BLaER1 (cell line): ENCODE data around the gene TBPL1.

Experiments
- H3K27ac ChIP-seq: shearing (Covaris generic); formaldehyde crosslinking; 2 replicates; pipeline ENCODE4 v1.8.1; 2022
- H3K27me3 ChIP-seq: shearing (Covaris generic); formaldehyde crosslinking; 2 replicates; pipeline ENCODE4 v1.8.1; 2022
- H3K36me3 ChIP-seq: shearing (Covaris generic); formaldehyde crosslinking; 2 replicates; pipeline ENCODE4 v1.8.1; 2022
- H3K4me1 ChIP-seq: shearing (Covaris generic); formaldehyde crosslinking; 2 replicates; pipeline ENCODE4 v1.8.1; 2022
- H3K4me2 ChIP-seq: shearing (Covaris generic); formaldehyde crosslinking; 2 replicates; pipeline ENCODE4 v1.8.1; 2022
- H3K4me3 ChIP-seq: shearing (Covaris generic); formaldehyde crosslinking; 2 replicates; pipeline ENCODE4 v1.8.1; 2022
- H3K9ac ChIP-seq: shearing (Covaris generic); formaldehyde crosslinking; 2 replicates; pipeline ENCODE4 v1.8.1; 2022
- H3K9me3 ChIP-seq: shearing (Covaris generic); formaldehyde crosslinking; 2 replicates; pipeline ENCODE4 v1.8.1; 2022
- H4K20me1 ChIP-seq: shearing (Covaris generic); formaldehyde crosslinking; 2 replicates; pipeline ENCODE4 v1.8.1; 2022
- Cebpa-rat ChIP-seq: shearing (Covaris generic); IDR thresholded peaks from 2 replicates; pipeline ENCODE4 v1.8.1; 2022

The TBPL1 gene

DNA sequence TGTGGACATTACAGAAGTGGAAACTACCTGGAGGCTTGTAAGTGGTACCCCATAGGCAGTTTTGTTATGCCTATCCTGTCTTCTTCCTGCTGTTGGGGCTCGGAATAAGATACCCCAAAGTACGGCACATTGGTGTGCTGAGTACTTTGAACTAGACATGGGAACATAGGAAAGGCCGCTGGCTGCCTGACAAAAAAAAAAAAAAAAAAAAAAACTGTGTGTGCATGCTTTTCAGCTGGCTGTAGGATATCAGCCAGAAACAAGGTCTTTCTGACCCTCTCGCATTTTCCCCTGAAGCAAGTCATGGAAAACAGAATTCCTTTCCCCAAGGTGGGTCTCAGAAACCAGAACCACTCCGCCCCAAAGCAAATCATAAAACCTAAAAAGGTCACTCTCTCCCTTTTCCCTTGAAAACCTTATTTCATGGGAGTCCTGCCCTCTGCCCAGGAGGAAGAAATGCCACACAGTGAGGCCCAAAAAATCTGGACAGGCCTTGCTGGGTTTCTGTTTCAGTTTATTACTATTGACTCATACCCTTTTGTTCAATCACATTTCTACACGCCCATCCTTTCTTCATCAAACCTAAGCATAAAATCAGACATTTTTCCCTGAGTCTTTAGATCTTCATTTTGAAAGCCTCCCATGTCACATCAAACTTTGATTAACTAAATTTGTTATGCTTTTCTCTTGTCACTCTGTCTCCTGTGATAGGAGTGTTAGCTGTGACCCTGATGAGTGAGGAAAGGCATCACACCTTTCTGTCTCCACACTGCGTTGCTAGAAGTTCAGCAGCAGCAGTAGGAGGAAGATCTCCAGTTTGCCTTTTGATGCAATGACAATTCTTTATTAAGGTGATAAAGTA lies 82.2 kb downstream of the TBPL1 start:
- Histone ChIP-seq H3K4me2 (no peak overlapping the region), H3K27ac (no peak overlapping the region), H3K9me3 (no peaks in the 10 kb centered on the region), H3K4me1 (0 out of 2 replicates have a peak, but pooled peaks cover 3% of the 10 kb centered on the region), H3K36me3 (no peaks in the 10 kb centered on the region), H4K20me1 (no peaks in the 10 kb centered on the region), H3K4me3 (no peak overlapping the region), H3K27me3 (no peaks in the 10 kb centered on the region), H3K9ac (no peak overlapping the region)
- TF ChIP-seq Cebpa-rat: no peak

DNA sequence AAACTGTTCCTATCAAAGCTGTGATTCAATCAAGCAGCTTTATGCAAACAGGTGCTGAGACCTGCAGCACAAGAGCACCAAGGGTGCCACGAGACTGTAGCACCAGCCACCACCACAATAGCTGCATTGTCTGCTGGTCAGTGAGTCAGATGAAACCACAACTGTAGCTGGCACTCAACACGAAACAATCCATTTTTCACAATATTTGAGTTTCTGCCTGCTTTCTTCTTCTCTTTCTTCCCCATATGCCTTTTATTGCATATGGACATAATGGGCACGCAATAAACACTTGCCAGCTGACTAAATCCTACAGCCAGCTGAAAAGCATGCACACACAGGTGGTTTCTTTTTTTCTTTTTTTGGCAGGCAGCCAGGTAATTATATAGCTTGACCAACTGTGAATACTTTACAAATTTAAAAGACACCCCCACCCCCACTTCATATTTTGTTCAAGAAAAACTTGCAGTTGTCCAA lies 82.8 kb downstream of the TBPL1 start:
- Histone ChIP-seq H3K27me3 (no peaks in the 10 kb centered on the region), H3K9me3 (no peaks in the 10 kb centered on the region), H3K4me2 (no peak overlapping the region), H3K9ac (no peak overlapping the region), H3K36me3 (no peaks in the 10 kb centered on the region), H3K27ac (no peak overlapping the region), H3K4me1 (0 out of 2 replicates have a peak, but pooled peaks cover 3% of the 10 kb centered on the region), H3K4me3 (no peak overlapping the region), H4K20me1 (no peaks in the 10 kb centered on the region)
- TF ChIP-seq Cebpa-rat: no peak

DNA sequence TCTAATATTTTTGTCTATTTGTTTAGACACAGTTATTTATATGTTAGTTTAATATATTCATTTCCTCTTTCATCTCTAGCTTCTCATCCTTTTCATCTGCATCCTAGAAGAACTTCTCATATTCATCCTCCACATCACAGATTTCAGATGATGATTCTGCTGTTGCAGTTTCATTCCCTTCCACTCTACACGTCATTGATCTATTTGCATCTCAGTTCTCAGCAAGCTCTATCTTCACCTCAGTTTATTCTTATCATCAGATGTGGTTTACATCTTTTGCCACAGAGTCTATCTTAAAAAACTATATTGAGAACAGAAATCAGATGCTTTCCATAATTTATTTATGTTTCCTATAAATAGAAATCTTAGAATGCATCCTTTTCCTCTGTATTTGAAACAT lies 86.1 kb downstream of the TBPL1 start:
- no peaks in the 10 kb centered on the region for H3K36me3 ChIP-seq
- 0 out of 2 replicates have a peak, but pooled peaks cover 3% of the 10 kb centered on the region for H3K4me1 ChIP-seq
- peaks cover 13% of the 10 kb centered on the region; the same call in 1 of the 2 replicates for H3K9me3 ChIP-seq
- H3K9ac ChIP-seq: no peak overlapping the region
- no peak overlapping the region for H3K4me2 ChIP-seq
- no peak for TF ChIP-seq Cebpa-rat
- no peak overlapping the region for H3K4me3 ChIP-seq
- no peak overlapping the region for H3K27ac ChIP-seq
- H3K27me3 ChIP-seq: no peaks in the 10 kb centered on the region
- H4K20me1 ChIP-seq: no peaks in the 10 kb centered on the region
